IMR-90 (cell line): ENCODE measurements around the gene AHI1.

Experiments
- BHLHE40 ChIP-seq: fragments of 150-350 bp; IDR thresholded peaks from 2 replicates; pipeline ENCODE4 v1.6.1; 2016; ENCODE audit warnings: mild to moderate bottlenecking, low read depth, low read length
- CEBPB ChIP-seq: IDR thresholded peaks from 2 replicates; pipeline ENCODE4 v1.6.1; 2012; ENCODE audit warnings: low read depth, low read length, improper control_type of control experiment
- CHD1 ChIP-seq: IDR thresholded peaks from 2 replicates; pipeline ENCODE4 v1.6.1; 2012; ENCODE audit warnings: low read depth, low read length, improper control_type of control experiment
- FOS ChIP-seq: fragments of 150-350 bp; IDR thresholded peaks from 2 replicates; pipeline ENCODE4 v1.6.1; 2016; ENCODE audit warnings: low read depth, low read length
- MAFK ChIP-seq: IDR thresholded peaks from 2 replicates; pipeline ENCODE4 v1.6.1; 2012; ENCODE audit warnings: low read depth, low read length, improper control_type of control experiment
- NFE2L2 ChIP-seq: fragments of 150-350 bp; IDR thresholded peaks from 2 replicates; pipeline ENCODE4 v1.6.1; 2016; ENCODE audit warnings: low read depth, mild to moderate bottlenecking, low read length
- POLR2A ChIP-seq: IDR thresholded peaks from 2 replicates; pipeline ENCODE4 v1.6.1; 2012; ENCODE audit warnings: mild to moderate bottlenecking, low read depth, low read length
- RAD21 ChIP-seq: IDR thresholded peaks from 2 replicates; pipeline ENCODE4 v1.6.1; 2012; ENCODE audit warnings: low read length, improper control_type of control experiment
- RCOR1 ChIP-seq: IDR thresholded peaks from 2 replicates; pipeline ENCODE4 v1.6.1; 2012; ENCODE audit warnings: mild to moderate bottlenecking, low read length, improper control_type of control experiment; ENCODE audit not compliant: insufficient replicate concordance
- RFX5 ChIP-seq: IDR thresholded peaks from 2 replicates; pipeline ENCODE4 v1.8.0; 2012; ENCODE audit warnings: low read depth, mild to moderate bottlenecking, low read length, moderate library complexity
- SMC3 ChIP-seq: fragments of 150-350 bp; IDR thresholded peaks from 2 replicates; pipeline ENCODE4 v1.6.1; 2016; ENCODE audit warnings: low read depth, mild to moderate bottlenecking, antibody characterized with exemption, low read length, moderate library complexity
- TF ChIP-seq, protein P1 (sequence below): conservative IDR thresholded peaks from 2 replicates; pipeline ENCODE4 v1.5.1; 2012; ENCODE audit warnings: mild to moderate bottlenecking, low read depth, low read length, improper control_type of control experiment
- TF ChIP-seq, protein P2 (sequence below): fragments of 150-350 bp; IDR thresholded peaks from 2 replicates; pipeline ENCODE4 v1.6.1; 2016; ENCODE audit warnings: low read depth, mild to moderate bottlenecking, low read length, moderate library complexity, borderline replicate concordance
- TF ChIP-seq, protein P3 (sequence below): fragments of 150-350 bp; IDR thresholded peaks from 2 replicates; pipeline ENCODE4 v1.6.1; 2017; ENCODE audit warnings: mild to moderate bottlenecking, antibody characterized with exemption, low read length, low read depth

DNA sequence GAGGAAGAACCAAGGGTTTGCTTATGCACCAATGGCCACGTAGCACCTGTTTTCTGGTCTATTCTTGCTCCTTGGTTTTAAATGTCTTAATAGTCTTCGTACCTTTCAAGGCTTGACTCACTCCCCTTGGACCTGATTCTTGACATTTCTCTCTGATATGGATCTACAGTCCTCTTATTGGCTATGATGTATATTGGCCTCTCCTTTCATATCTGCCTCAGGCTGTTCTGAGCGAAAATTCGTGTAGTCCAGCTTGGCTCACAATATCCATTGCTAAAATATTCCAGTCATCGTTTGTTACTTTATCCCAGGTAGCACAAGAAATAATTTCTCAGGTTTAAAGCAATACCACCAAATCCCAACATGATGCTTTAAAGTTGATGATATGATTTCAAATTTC lies 256.8 kb downstream of the AHI1 start:
- TF ChIP-seq, protein P1, sequence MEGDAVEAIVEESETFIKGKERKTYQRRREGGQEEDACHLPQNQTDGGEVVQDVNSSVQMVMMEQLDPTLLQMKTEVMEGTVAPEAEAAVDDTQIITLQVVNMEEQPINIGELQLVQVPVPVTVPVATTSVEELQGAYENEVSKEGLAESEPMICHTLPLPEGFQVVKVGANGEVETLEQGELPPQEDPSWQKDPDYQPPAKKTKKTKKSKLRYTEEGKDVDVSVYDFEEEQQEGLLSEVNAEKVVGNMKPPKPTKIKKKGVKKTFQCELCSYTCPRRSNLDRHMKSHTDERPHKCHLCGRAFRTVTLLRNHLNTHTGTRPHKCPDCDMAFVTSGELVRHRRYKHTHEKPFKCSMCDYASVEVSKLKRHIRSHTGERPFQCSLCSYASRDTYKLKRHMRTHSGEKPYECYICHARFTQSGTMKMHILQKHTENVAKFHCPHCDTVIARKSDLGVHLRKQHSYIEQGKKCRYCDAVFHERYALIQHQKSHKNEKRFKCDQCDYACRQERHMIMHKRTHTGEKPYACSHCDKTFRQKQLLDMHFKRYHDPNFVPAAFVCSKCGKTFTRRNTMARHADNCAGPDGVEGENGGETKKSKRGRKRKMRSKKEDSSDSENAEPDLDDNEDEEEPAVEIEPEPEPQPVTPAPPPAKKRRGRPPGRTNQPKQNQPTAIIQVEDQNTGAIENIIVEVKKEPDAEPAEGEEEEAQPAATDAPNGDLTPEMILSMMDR = no peak
- TF ChIP-seq RFX5 (no peak), NFE2L2 (no peak), MAFK (no peak), POLR2A (no peak), CEBPB (no peak), FOS (no peak), RCOR1 (no peak), BHLHE40 (no peak), SMC3 (no peak), CHD1 (no peak), RAD21 (no peak)
- TF ChIP-seq, protein P2, sequence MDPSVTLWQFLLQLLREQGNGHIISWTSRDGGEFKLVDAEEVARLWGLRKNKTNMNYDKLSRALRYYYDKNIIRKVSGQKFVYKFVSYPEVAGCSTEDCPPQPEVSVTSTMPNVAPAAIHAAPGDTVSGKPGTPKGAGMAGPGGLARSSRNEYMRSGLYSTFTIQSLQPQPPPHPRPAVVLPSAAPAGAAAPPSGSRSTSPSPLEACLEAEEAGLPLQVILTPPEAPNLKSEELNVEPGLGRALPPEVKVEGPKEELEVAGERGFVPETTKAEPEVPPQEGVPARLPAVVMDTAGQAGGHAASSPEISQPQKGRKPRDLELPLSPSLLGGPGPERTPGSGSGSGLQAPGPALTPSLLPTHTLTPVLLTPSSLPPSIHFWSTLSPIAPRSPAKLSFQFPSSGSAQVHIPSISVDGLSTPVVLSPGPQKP = no peak
- TF ChIP-seq, protein P3, sequence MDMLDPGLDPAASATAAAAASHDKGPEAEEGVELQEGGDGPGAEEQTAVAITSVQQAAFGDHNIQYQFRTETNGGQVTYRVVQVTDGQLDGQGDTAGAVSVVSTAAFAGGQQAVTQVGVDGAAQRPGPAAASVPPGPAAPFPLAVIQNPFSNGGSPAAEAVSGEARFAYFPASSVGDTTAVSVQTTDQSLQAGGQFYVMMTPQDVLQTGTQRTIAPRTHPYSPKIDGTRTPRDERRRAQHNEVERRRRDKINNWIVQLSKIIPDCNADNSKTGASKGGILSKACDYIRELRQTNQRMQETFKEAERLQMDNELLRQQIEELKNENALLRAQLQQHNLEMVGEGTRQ = no peak
